GM06990 (cell line): ENCODE results near the gene PLB1.

Experiments
- DNase-seq: peaks from one replicate; pipeline ENCODE4 v3.0.0-alpha.2; 2011; ENCODE audit not compliant: insufficient read length; ENCODE audit errors: extremely low read depth
- H3K27me3 ChIP-seq: replicated peaks from 2 replicates; pipeline ENCODE4 v1.6.0; 2011; ENCODE audit warnings: low read length; ENCODE audit not compliant: control insufficient read depth, insufficient read depth
- H3K36me3 ChIP-seq: 2 replicates; pipeline ENCODE4 v1.5.1; 2011; ENCODE audit warnings: low read length; ENCODE audit not compliant: control insufficient read depth, insufficient read depth
- H3K4me3 ChIP-seq: replicated peaks from 2 replicates; pipeline ENCODE4 v1.5.1; 2011; ENCODE audit warnings: low read depth, mild to moderate bottlenecking, control low read depth, low read length
- TF ChIP-seq, protein P1 (sequence below): IDR thresholded peaks from 2 replicates; pipeline ENCODE4 v1.5.1; 2011; ENCODE audit warnings: low read length, control low read depth, mild to moderate bottlenecking, inconsistent platforms; ENCODE audit not compliant: insufficient read depth, poor library complexity, severe bottlenecking

Gene PLB1

GRCh38 chr2:28592481-28592880 is 96.6 kb downstream of the PLB1 start:
- TF ChIP-seq, protein P1, sequence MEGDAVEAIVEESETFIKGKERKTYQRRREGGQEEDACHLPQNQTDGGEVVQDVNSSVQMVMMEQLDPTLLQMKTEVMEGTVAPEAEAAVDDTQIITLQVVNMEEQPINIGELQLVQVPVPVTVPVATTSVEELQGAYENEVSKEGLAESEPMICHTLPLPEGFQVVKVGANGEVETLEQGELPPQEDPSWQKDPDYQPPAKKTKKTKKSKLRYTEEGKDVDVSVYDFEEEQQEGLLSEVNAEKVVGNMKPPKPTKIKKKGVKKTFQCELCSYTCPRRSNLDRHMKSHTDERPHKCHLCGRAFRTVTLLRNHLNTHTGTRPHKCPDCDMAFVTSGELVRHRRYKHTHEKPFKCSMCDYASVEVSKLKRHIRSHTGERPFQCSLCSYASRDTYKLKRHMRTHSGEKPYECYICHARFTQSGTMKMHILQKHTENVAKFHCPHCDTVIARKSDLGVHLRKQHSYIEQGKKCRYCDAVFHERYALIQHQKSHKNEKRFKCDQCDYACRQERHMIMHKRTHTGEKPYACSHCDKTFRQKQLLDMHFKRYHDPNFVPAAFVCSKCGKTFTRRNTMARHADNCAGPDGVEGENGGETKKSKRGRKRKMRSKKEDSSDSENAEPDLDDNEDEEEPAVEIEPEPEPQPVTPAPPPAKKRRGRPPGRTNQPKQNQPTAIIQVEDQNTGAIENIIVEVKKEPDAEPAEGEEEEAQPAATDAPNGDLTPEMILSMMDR: no peak
- Histone ChIP-seq H3K4me3 (no peak overlapping the region), H3K27me3 (no peaks in the 10 kb centered on the region), H3K36me3 (no peaks in the 10 kb centered on the region)
- DNase-seq: no peak

DNA sequence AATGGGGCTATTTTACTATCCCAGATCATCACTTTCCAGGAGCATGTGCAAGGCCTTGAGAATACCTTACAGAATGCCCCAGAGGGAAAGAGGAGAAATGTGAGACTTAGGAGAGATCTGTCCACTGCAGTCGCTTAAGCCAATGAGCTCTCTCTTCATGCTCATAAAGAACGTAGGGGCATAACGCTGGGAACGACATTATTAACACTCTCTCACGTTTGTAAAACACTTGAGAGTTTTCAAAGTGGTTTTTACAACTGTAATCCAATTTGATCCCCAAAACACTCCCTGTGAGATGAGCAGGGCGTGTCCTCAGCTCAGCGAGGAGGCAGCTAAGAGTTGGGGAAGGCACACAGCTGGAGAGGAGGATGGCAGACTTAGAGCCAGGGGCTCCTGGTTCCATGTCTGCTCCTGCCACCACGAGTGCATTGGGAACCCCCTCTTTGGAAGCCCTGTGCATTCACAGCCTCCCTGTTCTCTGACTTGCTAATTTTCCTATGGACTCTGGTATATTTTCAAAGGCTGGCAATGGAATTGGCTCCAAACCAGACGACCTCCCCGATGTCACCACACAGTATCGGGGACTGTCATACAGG is 97.4 kb downstream of the PLB1 start:
- no peak for DNase-seq
- Histone ChIP-seq H3K36me3 (no peaks in the 10 kb centered on the region), H3K4me3 (no peak overlapping the region), H3K27me3 (no peaks in the 10 kb centered on the region)
- TF ChIP-seq, protein P1: no peak

DNA sequence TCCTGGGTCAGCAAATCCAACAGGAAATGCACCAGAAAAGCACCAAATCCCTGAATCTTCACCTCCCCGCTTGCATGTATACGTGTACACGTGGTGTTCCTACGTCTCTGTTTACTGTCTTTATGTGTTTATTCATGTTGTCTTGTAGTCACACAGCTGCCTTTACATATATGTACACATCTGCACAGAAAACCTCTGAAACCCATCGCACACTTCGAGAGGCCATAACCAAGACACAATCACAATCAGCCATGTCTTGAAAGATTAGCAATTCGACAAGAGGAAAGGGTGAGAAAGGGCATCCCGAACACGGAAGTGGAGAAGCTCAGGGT is 98.1 kb downstream of the PLB1 start:
- Histone ChIP-seq H3K27me3 (no peaks in the 10 kb centered on the region), H3K4me3 (no peak overlapping the region), H3K36me3 (no peaks in the 10 kb centered on the region)
- TF ChIP-seq, protein P1: no peak
- peak; percentile 14 for DNase-seq

DNA sequence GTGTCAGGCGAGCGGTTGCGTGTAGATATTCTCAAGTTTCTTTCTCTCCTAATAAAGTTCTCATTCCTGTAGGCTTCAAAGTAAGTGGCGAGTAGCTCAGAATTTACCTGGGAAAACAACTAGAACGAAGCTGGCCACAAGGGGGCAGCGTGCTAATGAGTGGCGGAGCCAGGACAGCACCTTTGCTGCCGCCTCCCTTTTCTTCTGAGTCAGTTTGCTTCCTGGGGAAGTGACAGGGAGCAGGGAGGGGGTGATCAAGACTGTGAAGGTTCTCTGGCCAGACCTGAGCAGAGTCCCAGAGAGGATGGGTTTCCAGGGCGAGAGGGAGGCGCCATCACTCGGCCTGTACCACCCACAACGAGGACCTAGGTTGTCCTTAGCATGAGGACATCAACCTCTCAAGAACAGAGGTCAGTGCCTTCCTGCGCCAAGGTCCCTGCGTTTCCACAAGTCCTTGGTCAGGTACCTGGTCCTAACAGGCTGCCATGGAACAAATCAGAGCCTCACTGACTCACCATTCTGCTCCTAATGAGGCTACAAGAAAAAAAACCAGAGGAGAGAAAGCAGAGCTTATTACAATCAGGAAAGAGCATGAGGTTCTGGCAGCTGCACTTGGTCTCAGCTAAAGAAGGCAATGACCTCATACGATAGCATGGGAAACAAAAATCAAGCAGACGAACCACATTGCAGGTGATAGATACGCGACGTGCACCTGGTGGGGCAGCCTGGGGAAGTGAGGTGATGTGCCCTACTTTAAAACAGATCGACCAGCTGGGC is 98.7 kb downstream of the PLB1 start:
- TF ChIP-seq, protein P1: peak; percentile 87
- no peaks in the 10 kb centered on the region for H3K27me3 ChIP-seq
- DNase-seq: peak; percentile 56
- no peaks in the 10 kb centered on the region for H3K36me3 ChIP-seq
- H3K4me3 ChIP-seq: no peak overlapping the region

GRCh38 chr2:28595323-28595722 is 99.5 kb downstream of the PLB1 start:
- TF ChIP-seq, protein P1: no peak
- no peak overlapping the region for H3K4me3 ChIP-seq
- H3K36me3 ChIP-seq: no peaks in the 10 kb centered on the region
- no peak for DNase-seq
- no peaks in the 10 kb centered on the region for H3K27me3 ChIP-seq
